ENCODE data around the gene SHANK3. TPM values are rescaled to one million over a fixed set of nuclear protein-coding genes. Genes with fewer than 3 reads are reported as not detected.

SHANK3 gene
- total RNA-seq, 2 experiments from 2014 or later: 0.15 TPM; not detected in 1

DNA sequence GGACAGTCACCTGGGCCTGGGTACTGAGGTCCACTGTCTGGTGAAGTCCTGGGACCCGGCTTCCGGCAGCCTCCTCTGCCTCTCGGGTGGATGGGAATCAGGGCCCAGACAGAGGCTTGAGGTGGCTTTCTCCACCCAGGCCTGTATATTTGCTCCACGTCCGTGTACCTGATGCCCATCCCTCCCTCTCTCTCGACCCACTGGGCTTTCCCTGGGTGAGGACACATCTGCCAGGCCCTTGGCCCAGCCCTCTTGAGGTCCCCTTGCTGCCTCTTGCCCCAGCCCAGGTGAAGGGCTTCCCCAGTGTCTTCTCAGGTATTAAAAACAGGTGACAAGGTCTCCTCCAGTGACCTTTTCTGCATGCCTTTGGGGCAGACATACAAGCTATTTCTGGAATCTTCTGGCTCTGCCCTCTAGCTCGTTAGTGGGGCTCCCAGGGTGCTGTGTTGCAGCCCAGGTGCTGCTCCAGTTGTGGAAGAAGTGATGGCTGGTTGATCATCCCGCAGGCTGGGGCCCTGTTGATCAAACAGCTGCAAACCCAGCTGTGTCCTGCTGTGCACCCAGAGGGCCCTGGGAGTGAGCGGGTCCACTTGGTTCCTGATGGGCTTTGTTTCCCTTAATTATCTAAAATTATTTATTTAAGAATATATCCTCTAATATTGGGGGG, 39.9 kb downstream of the SHANK3 start:
- Histone ChIP-seq H3K4me1 (ENCODE audit: insufficient read depth, low read length, poor library complexity, severe bottlenecking) (no peaks in the 10 kb centered on the region), H3K9me3 (ENCODE audit: low read length) (no peaks in the 10 kb centered on the region), H4K20me1 (ENCODE audit: insufficient read depth, low read length) (no peaks in the 10 kb centered on the region), H3K4me3 (ENCODE audit: low read depth, low read length, poor library complexity, severe bottlenecking) (no peak overlapping the region), H3K36me3 (ENCODE audit: insufficient read depth, low read length) (no peaks in the 10 kb centered on the region), H3K4me2 (ENCODE audit: low read length) (no peak overlapping the region), H3K79me2 (ENCODE audit: insufficient read depth, low read depth, low read length) (no peaks in the 10 kb centered on the region), H3K27ac (ENCODE audit: low read depth, low read length, poor library complexity, severe bottlenecking) (no peak overlapping the region), H3K9me2 (ENCODE audit: insufficient read depth, low read length) (no peaks in the 10 kb centered on the region), H2AFZ (ENCODE audit: low read length) (no peak overlapping the region)
- no TSS peak for BruUV-seq (replicated peaks)
- ChIA-PET CTCF (ENCODE audit: unreplicated experiment) (no interaction called here), POLR2A (no interaction called here)
- TF ChIP-seq EZH2phosphoT487 (IDR thresholded peaks at IDR 0.05; ENCODE audit: borderline replicate concordance, low read depth, low read length): no peak
- TF ChIP-seq, protein P1, sequence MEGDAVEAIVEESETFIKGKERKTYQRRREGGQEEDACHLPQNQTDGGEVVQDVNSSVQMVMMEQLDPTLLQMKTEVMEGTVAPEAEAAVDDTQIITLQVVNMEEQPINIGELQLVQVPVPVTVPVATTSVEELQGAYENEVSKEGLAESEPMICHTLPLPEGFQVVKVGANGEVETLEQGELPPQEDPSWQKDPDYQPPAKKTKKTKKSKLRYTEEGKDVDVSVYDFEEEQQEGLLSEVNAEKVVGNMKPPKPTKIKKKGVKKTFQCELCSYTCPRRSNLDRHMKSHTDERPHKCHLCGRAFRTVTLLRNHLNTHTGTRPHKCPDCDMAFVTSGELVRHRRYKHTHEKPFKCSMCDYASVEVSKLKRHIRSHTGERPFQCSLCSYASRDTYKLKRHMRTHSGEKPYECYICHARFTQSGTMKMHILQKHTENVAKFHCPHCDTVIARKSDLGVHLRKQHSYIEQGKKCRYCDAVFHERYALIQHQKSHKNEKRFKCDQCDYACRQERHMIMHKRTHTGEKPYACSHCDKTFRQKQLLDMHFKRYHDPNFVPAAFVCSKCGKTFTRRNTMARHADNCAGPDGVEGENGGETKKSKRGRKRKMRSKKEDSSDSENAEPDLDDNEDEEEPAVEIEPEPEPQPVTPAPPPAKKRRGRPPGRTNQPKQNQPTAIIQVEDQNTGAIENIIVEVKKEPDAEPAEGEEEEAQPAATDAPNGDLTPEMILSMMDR (conservative IDR thresholded peaks at IDR 0.05; ENCODE audit: low read length): no peak
- DNase-seq (ENCODE audit: low spot score): no peak
- intact Hi-C loops (cut with micrococcal nuclease; ENCODE audit: unreplicated experiment): no loop called here

- intact Hi-C loops (cut with micrococcal nuclease; ENCODE audit: unreplicated experiment): no loop called here
- DNase-seq (ENCODE audit: low spot score): no peak
- BruUV-seq (replicated peaks): no TSS peak
- CTCF ChIA-PET (ENCODE audit: unreplicated experiment): no interaction called here
- Histone ChIP-seq H3K4me2 (ENCODE audit: low read length) (no peak overlapping the region), H3K9me3 (ENCODE audit: low read length) (no peaks in the 10 kb centered on the region), H2AFZ (ENCODE audit: low read length) (no peak overlapping the region), H3K79me2 (ENCODE audit: insufficient read depth, low read depth, low read length) (no peaks in the 10 kb centered on the region), H3K36me3 (ENCODE audit: insufficient read depth, low read length) (no peaks in the 10 kb centered on the region), H3K4me3 (ENCODE audit: low read depth, low read length, poor library complexity, severe bottlenecking) (no peak overlapping the region), H3K27ac (ENCODE audit: low read depth, low read length, poor library complexity, severe bottlenecking) (no peak overlapping the region), H4K20me1 (ENCODE audit: insufficient read depth, low read length) (no peaks in the 10 kb centered on the region), H3K9me2 (ENCODE audit: insufficient read depth, low read length) (no peaks in the 10 kb centered on the region), H3K4me1 (ENCODE audit: insufficient read depth, low read length, poor library complexity, severe bottlenecking) (no peaks in the 10 kb centered on the region)
- no peak for TF ChIP-seq EZH2phosphoT487 (IDR thresholded peaks at IDR 0.05; ENCODE audit: borderline replicate concordance, low read depth, low read length)
- TF ChIP-seq, protein P1 (conservative IDR thresholded peaks at IDR 0.05; ENCODE audit: low read length): no peak
- POLR2A ChIA-PET: no interaction called here
Observed at GRCh38 chr22:50713008-50713385, 40.4 kb downstream of the SHANK3 start.

DNA sequence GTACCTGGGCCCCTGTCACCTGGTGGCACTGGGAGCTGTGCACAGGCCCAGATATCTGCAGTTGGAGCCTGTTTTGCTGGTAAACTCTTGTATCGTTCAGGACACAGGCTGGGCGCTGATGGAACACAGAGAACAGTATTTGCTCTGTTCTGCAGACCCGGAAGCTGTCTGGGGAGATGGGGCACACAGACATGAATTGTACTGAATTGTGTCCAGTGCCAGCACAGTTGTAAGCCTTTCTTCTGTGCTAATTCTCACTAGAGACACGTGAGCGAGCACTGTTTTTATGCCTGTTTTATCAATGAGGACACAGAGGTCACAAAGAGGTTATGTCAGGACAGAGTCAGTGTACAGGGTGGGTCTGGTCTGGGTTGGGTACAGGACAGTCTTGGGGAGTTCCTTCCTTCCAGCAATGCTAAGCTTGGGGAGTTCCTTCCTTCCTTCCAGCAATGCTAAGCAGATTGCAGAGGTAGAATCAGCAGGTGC, 41.0 kb downstream of the SHANK3 start:
- DNase-seq (ENCODE audit: low spot score): no peak
- no peak overlapping the region for H3K4me2 ChIP-seq (ENCODE audit: low read length)
- H4K20me1 ChIP-seq (ENCODE audit: insufficient read depth, low read length): no peaks in the 10 kb centered on the region
- BruUV-seq (replicated peaks): no TSS peak
- intact Hi-C loops (cut with micrococcal nuclease; ENCODE audit: unreplicated experiment): no loop called here
- no peak overlapping the region for H3K27ac ChIP-seq (ENCODE audit: low read depth, low read length, poor library complexity, severe bottlenecking)
- ChIA-PET CTCF (ENCODE audit: unreplicated experiment) (no interaction called here), POLR2A (no interaction called here)
- no peaks in the 10 kb centered on the region for H3K4me1 ChIP-seq (ENCODE audit: insufficient read depth, low read length, poor library complexity, severe bottlenecking)
- TF ChIP-seq, protein P1 (conservative IDR thresholded peaks at IDR 0.05; ENCODE audit: low read length): no peak
- no peak for TF ChIP-seq EZH2phosphoT487 (IDR thresholded peaks at IDR 0.05; ENCODE audit: borderline replicate concordance, low read depth, low read length)
- H2AFZ ChIP-seq (ENCODE audit: low read length): no peak overlapping the region
- H3K36me3 ChIP-seq (ENCODE audit: insufficient read depth, low read length): no peaks in the 10 kb centered on the region
- no peaks in the 10 kb centered on the region for H3K79me2 ChIP-seq (ENCODE audit: insufficient read depth, low read depth, low read length)
- no peaks in the 10 kb centered on the region for H3K9me3 ChIP-seq (ENCODE audit: low read length)
- no peak overlapping the region for H3K4me3 ChIP-seq (ENCODE audit: low read depth, low read length, poor library complexity, severe bottlenecking)
- no peaks in the 10 kb centered on the region for H3K9me2 ChIP-seq (ENCODE audit: insufficient read depth, low read length)

Measured in OCI-LY7 (cell line).